ENCODE measurements around the gene SERGEF. TPM values are rescaled to one million over a fixed set of nuclear protein-coding genes. Genes with fewer than 3 reads are reported as not detected.

SERGEF gene
- total RNA-seq, 4 donors from 2014 or later = 18.9 to 23.9 (median 20.6) TPM

GRCh38 chr11:17777738-17778091, 235.1 kb downstream of the SERGEF start:
- no peak for TF ChIP-seq CTCF (IDR thresholded peaks at IDR 0.05)
- ATAC-seq (ENCODE audit: low FRiP score) (no peak), DNase-seq (ENCODE audit: low spot score) (no peak)

- no peak for DNase-seq (ENCODE audit: low spot score)
- TF ChIP-seq CTCF (IDR thresholded peaks at IDR 0.05) = no peak
- ATAC-seq (ENCODE audit: low FRiP score) = no peak
Observed at GRCh38 chr11:17777086-17777737, 235.6 kb downstream of the SERGEF start.

GRCh38 chr11:17776212-17776875, 236.5 kb downstream of the SERGEF start:
- no peak for TF ChIP-seq CTCF (IDR thresholded peaks at IDR 0.05)
- no peak for DNase-seq (ENCODE audit: low spot score)
- no peak for ATAC-seq (ENCODE audit: low FRiP score)

- TF ChIP-seq CTCF (IDR thresholded peaks at IDR 0.05) = no peak
- ATAC-seq (ENCODE audit: low FRiP score) = no peak
- DNase-seq (ENCODE audit: low spot score) = no peak
Observed at GRCh38 chr11:17775507-17776211, 237.2 kb downstream of the SERGEF start.

GRCh38 chr11:17775035-17775348, 237.9 kb downstream of the SERGEF start:
- no peak for ATAC-seq (ENCODE audit: low FRiP score)
- TF ChIP-seq CTCF (IDR thresholded peaks at IDR 0.05) = no peak

GRCh38 chr11:17774232-17775034, 238.4 kb downstream of the SERGEF start:
- ATAC-seq (ENCODE audit: low FRiP score) (no peak), DNase-seq (ENCODE audit: low spot score) (no peak)
- TF ChIP-seq CTCF (IDR thresholded peaks at IDR 0.05) = no peak

More at GRCh38 chr11:17775035-17775348, 237.9 kb downstream of the SERGEF start:
- DNase-seq (ENCODE audit: low spot score) = no peak

All from omental fat pad (tissue), 4 donors.